GM12872 (cell line): ENCODE data around the gene ZNF160.

Experiments used
- CTCF ChIP-seq: IDR thresholded peaks from 3 replicates; pipeline ENCODE4 v1.5.1; 2011; ENCODE audit warnings: low read depth, mild to moderate bottlenecking, low read length, moderate library complexity; ENCODE audit not compliant: insufficient read depth

Gene ZNF160

GRCh38 chr19:53103234-53104203 is at the start of gene ZNF160:
Gene ZNF160, minus strand, starts transcription at chr19:53103422. Its CDS starts 17,146 bp downstream, at chr19:53086276.
- TF ChIP-seq CTCF: no peak

GRCh38 chr19:53147645-53148044 is 44.4 kb upstream of the ZNF160 start:
- no peak for TF ChIP-seq CTCF

GRCh38 chr19:53140351-53140750 is 37.1 kb upstream of the ZNF160 start:
- no peak for TF ChIP-seq CTCF

- TF ChIP-seq CTCF: no peak
These were observed 33.2 kb upstream of the ZNF160 start for GRCh38 chr19:53136432-53136831.

GRCh38 chr19:53132141-53132991 is 29.1 kb upstream of the ZNF160 start, which contains the start of gene ZNF415:
Gene ZNF415, minus strand, starts transcription at chr19:53132910. Its CDS starts 10,234 bp downstream, at chr19:53122676.
- TF ChIP-seq CTCF: no peak

- no peak for TF ChIP-seq CTCF
These were observed 28.5 kb upstream of the ZNF160 start for GRCh38 chr19:53131727-53132126.

- no peak for TF ChIP-seq CTCF
These were observed 27.9 kb upstream of the ZNF160 start for GRCh38 chr19:53131085-53131590.
